Testis (tissue), 3 donors: ENCODE data around the gene GDNF. TPM values are rescaled to one million over a fixed set of nuclear protein-coding genes. Genes with fewer than 3 reads are reported as not detected.

ENCODE experiments used
- DNase-seq: peaks from one replicate; pipeline ENCODE4 v3.0.0-alpha.2; 2019
- H3K27ac ChIP-seq, 2 donors: fragments of 200-600 bp; sonication (generic); one replicate each; pipeline ENCODE4 v1.5.1; 2019
- H3K27me3 ChIP-seq: fragments of 200-600 bp; sonication (generic); one replicate; pipeline ENCODE4 v1.5.1; 2019
- H3K36me3 ChIP-seq: fragments of 200-600 bp; sonication (generic); one replicate; pipeline ENCODE4 v1.5.1; 2017; ENCODE audit warnings: low read depth; ENCODE audit errors: missing control alignments
- H3K4me1 ChIP-seq: fragments of 200-600 bp; sonication (generic); one replicate; pipeline ENCODE4 v1.5.1; 2019
- H3K4me3 ChIP-seq, 2 donors: fragments of 200-600 bp; sonication (generic); one replicate each; pipeline ENCODE4 v1.5.1; 2017 to 2019
- H3K9me3 ChIP-seq: fragments of 200-600 bp; sonication (generic); one replicate; pipeline ENCODE4 v1.5.1; 2017
- POLR2A ChIP-seq: fragments of 450-650 bp; IDR thresholded peaks from one replicate; pipeline ENCODE4 v1.6.1; 2017; ENCODE audit warnings: antibody characterized with exemption, mild to moderate bottlenecking, moderate library complexity
- WGBS, 2 donors: methylation state at CpG; one replicate each; pipeline ENCODE4 v1.1.5; 2018; 5-methylcytosine and 5-hydroxymethylcytosine counted together
- intact Hi-C: fragments of 100-400 bp; cut with DNase I; formaldehyde crosslinking; loops from one replicate; pipeline ENCODE4 v1.15.1; 2023; ENCODE audit warnings: low total_unique reads
- polyA plus RNA-seq: library from polyadenylated mRNA; stranded (reverse); fragments of 350-450 nt; fragmentation: Illumina TruSeq; extraction: RNeasy Lipid Tissue Mini Kit (QIAGEN cat#74804); gene quantifications from one replicate; pipeline ENCODE4 v1.2.3, GENCODE V29; 2014; ENCODE audit warnings: low read depth, low replicate concordance; ENCODE audit not compliant: insufficient read depth
- total RNA-seq, 2 donors: library from RNA; depleted of rRNA; stranded (reverse); fragments of >200 nt; gene quantifications; one replicate each; pipeline ENCODE4 v1.2.3, GENCODE V29; 2016
- TF ChIP-seq, protein P1 (sequence below), 3 experiments: fragments of 450-650 bp in 2 of 3; fragments of 200-600 bp in 1 of 3; sonication (generic) in 1 of 3; IDR thresholded peaks; one replicate each; pipeline ENCODE4 v1.5.1; 2016 to 2019; ENCODE audit warnings: antibody characterized with exemption in 3 of 3, mild to moderate bottlenecking in 2 of 3, moderate library complexity in 1 of 3

Gene GDNF
- total and polyA plus RNA-seq, 3 donors from 2014 or later, result 0.37 to 0.71 (median 0.49) TPM

- Histone ChIP-seq H3K36me3 (no peaks in the 10 kb centered on the region), H3K27me3 (no peaks in the 10 kb centered on the region), H3K4me3 (no peak overlapping the region), H3K4me1 (no peaks in the 10 kb centered on the region), H3K27ac (no peak overlapping the region), H3K9me3 (no peaks in the 10 kb centered on the region)
- TF ChIP-seq POLR2A, result no peak
- TF ChIP-seq, protein P1, sequence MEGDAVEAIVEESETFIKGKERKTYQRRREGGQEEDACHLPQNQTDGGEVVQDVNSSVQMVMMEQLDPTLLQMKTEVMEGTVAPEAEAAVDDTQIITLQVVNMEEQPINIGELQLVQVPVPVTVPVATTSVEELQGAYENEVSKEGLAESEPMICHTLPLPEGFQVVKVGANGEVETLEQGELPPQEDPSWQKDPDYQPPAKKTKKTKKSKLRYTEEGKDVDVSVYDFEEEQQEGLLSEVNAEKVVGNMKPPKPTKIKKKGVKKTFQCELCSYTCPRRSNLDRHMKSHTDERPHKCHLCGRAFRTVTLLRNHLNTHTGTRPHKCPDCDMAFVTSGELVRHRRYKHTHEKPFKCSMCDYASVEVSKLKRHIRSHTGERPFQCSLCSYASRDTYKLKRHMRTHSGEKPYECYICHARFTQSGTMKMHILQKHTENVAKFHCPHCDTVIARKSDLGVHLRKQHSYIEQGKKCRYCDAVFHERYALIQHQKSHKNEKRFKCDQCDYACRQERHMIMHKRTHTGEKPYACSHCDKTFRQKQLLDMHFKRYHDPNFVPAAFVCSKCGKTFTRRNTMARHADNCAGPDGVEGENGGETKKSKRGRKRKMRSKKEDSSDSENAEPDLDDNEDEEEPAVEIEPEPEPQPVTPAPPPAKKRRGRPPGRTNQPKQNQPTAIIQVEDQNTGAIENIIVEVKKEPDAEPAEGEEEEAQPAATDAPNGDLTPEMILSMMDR (IDR thresholded peaks at IDR 0.05), result no peak
- intact Hi-C loops, result no loop called here
- 72 to 73% methylated on average over 2 of the region's 2 CpGs for WGBS, 2 donors
- no peak for DNase-seq
Observed at GRCh38 chr5:37771731-37772130, 68.1 kb downstream of the GDNF start.

GRCh38 chr5:37771203-37771611 is 68.6 kb downstream of the GDNF start:
- TF ChIP-seq POLR2A, result no peak
- TF ChIP-seq, protein P1 (IDR thresholded peaks at IDR 0.05), result no peak
- 80 to 83% methylated on average over 3 of the region's 3 CpGs for WGBS, 2 donors
- intact Hi-C loops, result no loop called here
- DNase-seq, result no peak
- Histone ChIP-seq H3K27ac (no peak overlapping the region), H3K9me3 (no peaks in the 10 kb centered on the region), H3K36me3 (no peaks in the 10 kb centered on the region), H3K4me3 (no peak overlapping the region), H3K4me1 (no peaks in the 10 kb centered on the region), H3K27me3 (no peaks in the 10 kb centered on the region)

GRCh38 chr5:37770786-37771185 is 69.1 kb downstream of the GDNF start:
- intact Hi-C loops, result no loop called here
- TF ChIP-seq, protein P1 (IDR thresholded peaks at IDR 0.05), result no peak
- TF ChIP-seq POLR2A, result no peak
- Histone ChIP-seq H3K27me3 (no peaks in the 10 kb centered on the region), H3K9me3 (no peaks in the 10 kb centered on the region), H3K36me3 (no peaks in the 10 kb centered on the region), H3K27ac (no peak overlapping the region), H3K4me1 (no peaks in the 10 kb centered on the region), H3K4me3 (no peak overlapping the region)
- DNase-seq, result no peak
- WGBS, 2 donors, result 67 to 74% methylated on average over 1 of the region's 1 CpG

DNA sequence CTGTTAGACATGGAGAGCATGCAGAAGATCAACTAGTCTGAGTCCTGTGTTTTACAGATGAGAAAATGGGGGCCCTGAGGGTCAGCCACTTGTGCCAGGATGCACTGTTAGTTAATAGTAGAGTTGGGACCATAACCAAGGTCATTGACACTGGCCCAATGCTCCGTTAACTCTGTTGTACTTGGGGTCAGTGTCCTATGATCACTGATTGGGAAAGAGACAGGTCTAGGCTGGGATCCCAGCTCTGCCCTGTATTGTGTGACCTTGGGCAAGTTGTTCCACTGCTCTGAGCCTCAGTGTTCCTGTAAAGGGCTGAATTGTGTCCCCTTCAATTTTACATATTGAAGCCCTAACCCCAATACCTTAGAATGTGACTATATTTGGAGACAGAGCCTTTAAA is 70.0 kb downstream of the GDNF start:
- H3K4me3 ChIP-seq, result no peak overlapping the region
- no peak overlapping the region for H3K27ac ChIP-seq
- no peak for DNase-seq
- no peaks in the 10 kb centered on the region for H3K4me1 ChIP-seq
- intact Hi-C loops, result no loop called here
- H3K36me3 ChIP-seq, result no peaks in the 10 kb centered on the region
- TF ChIP-seq POLR2A, result no peak
- TF ChIP-seq, protein P1 (IDR thresholded peaks at IDR 0.05), result no peak
- H3K9me3 ChIP-seq, result no peaks in the 10 kb centered on the region
- 44 to 50% methylated on average over 1 of the region's 1 CpG for WGBS, 2 donors
- H3K27me3 ChIP-seq, result no peaks in the 10 kb centered on the region

GRCh38 chr5:37769108-37769507 is 70.7 kb downstream of the GDNF start:
- intact Hi-C loops, result no loop called here
- no peak overlapping the region for H3K4me3 ChIP-seq
- H3K27me3 ChIP-seq, result no peaks in the 10 kb centered on the region
- TF ChIP-seq POLR2A, result no peak
- TF ChIP-seq, protein P1 (IDR thresholded peaks at IDR 0.05), result no peak
- 82 to 96% methylated on average over 4 of the region's 4 CpGs for WGBS, 2 donors
- no peak overlapping the region for H3K27ac ChIP-seq
- H3K4me1 ChIP-seq, result no peaks in the 10 kb centered on the region
- DNase-seq, result no peak
- H3K9me3 ChIP-seq, result no peaks in the 10 kb centered on the region
- no peaks in the 10 kb centered on the region for H3K36me3 ChIP-seq
